Lower leg skin (tissue), 3 donors: ENCODE measurements around the gene ABCA6.

Experiments used
- CTCF ChIP-seq, 3 donors: fragments of 450-650 bp; IDR thresholded peaks; one replicate each; pipeline ENCODE4 v1.5.1; 2016; ENCODE audit warnings: antibody characterized with exemption in 3 of 3, mild to moderate bottlenecking in 3 of 3, moderate library complexity in 2 of 3
- POLR2A ChIP-seq, 2 donors: fragments of 450-650 bp; IDR thresholded peaks; one replicate each; pipeline ENCODE4 v1.6.1; 2016 to 2017; ENCODE audit warnings: antibody characterized with exemption in 2 of 2, mild to moderate bottlenecking in 1 of 2, moderate library complexity in 1 of 2

DNA sequence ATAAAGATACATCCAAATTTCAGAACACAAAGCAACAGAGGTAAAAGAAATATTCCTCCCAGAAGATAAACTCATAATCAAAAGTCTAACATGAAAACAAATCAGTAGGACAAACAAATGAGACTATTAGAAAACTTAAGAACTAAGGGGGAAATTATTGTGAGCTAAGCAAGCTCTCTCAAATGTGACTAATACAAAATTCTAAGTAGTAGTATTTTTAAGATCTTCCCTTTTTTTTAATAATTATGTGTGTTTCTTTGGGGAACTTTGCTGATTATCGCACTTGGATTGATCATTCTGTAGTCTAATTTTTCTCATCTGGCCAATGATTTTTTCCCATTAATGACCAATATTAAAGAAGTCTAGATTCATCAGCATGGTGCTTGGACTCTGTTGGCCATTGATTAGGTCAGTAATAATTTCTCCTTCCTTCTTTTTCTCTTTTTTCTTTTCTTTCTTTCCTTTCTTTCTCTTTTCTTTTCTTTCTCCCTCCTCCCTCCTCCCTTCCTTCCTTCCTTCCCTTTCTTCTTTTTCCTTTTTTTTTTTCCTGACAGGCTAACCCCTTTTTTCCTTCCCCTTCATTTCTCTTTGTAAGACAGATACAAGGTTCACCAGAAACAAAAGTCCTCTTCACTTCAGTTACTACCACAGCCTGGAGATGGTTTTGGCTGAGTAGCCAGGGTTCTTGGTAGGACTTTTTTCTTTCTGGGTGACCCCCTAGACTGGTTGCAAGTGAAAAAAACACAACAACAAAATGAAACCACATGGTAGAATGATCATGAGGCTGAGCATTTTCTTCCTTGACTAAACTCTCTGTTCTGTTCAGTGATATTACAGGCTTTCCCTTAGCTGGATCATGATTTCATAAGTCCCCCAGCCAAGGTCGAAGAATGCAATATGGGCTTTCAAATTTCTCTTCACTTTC, 2.9 kb upstream of the ABCA6 start:
- TF ChIP-seq CTCF (IDR thresholded peaks at IDR 0.05) (no peak), POLR2A (IDR thresholded peaks at IDR 0.05) (no peak)
